Measurements from ENCODE around the gene BAHD1.

- TF ChIP-seq CTCF (conservative IDR thresholded peaks at IDR 0.05; ENCODE audit: low read length): no peak
- no peak for TF ChIP-seq EZH2phosphoT487 (IDR thresholded peaks at IDR 0.05; ENCODE audit: borderline replicate concordance)
Observed at GRCh38 chr15:40501487-40501886, 60.7 kb downstream of the BAHD1 start.

Data from Loucy (cell line).